Activated effector memory CD4-positive, alpha-beta T cell treated with Interleukin-2 at 50 U/mL for 16 hours (primary cell): ENCODE measurements around the gene MRPS34.
A peak's percentile ranks its signal among the peaks of the same experiment; 100 is the strongest.
"Not testable (repeated sequence)": the region's sequence is repeated elsewhere in the genome, so short reads cannot be mapped to it uniquely, and the experiment has no call there.

Experiments used
- DNase-seq: peaks from one replicate; pipeline ENCODE4 v3.0.0-alpha.2; 2020

Gene MRPS34

DNA sequence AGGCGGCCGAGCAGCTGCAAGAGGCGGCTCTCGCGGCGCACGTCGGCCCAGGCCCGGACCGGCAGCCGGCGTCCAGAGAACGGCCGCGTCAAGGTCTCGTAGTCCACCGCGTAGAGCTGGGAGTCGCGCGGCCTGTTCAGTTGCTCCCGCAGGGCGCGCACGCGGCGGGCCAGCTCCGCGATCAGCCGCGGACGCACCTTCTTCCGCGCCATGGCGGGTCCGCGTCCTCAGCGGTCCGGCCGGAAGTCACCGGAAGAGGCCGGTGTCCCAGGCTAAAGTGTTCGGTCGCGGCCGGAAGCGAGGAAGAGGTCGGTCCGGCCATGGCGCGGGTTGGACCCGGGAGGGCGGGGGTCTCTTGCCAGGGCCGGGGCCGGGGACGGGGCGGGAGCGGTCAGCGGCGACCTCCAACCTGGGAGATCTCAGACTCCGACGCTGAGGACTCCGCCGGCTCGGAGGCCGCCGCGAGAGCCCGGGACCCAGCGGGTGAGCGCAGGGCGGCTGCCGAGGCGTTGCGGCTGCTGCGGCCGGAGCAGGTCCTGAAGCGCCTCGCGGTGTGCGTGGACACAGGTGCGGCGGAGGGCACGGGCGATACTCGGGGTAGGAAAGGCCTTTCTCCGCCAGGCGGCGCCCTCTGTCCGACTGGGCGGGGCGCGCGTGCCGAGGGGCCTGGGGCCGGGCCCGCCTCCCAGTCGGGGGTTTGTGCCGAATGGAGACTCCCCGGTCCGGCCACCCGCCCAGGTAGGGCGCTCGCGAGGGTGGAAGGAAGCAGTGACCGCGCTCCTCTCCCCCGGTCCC is at the start of gene MRPS34:
TSS of gene MRPS34 (minus strand) at position 227 of the 795 bp plus-strand sequence. CDS start at position 212, 15 bp downstream.
- DNase-seq: peak; percentile 75

DNA sequence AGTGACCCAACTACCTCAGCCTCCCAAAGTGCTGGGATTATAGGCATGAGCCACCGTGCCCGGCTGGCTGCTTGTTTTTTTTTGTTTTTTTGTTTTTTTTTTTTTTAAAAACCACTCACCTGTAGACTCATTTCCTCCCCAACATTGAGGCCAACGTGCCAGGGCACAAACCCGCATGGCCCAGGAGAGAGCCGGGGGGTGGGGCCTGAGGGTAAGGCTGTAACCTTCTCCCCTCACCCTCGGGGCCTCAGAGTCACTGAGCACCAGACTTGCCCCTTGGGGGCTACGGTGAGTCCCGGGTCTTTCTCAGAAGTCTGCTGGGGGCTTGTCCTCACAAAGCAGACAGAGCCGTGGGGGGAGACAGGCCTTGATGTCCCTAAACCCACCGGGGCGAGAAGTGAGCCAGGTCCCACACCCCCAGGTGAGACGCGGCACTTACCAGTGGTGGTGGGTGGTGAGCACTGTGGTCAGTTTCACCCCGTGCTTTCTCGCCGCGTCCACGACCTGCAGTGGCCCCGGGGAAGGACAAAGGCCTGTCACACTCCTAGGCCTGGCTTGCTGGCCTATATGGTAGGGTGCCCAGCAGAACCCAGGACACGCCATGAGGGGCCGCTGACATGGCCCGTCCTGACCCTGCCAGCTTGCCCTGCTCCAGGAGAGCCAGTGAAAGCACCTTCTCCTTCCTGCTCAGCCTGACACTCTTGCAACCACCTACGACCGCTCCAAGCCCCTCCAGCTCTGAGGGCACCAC is 49.1 kb upstream of the MRPS34 start:
- DNase-seq: no peak

DNA sequence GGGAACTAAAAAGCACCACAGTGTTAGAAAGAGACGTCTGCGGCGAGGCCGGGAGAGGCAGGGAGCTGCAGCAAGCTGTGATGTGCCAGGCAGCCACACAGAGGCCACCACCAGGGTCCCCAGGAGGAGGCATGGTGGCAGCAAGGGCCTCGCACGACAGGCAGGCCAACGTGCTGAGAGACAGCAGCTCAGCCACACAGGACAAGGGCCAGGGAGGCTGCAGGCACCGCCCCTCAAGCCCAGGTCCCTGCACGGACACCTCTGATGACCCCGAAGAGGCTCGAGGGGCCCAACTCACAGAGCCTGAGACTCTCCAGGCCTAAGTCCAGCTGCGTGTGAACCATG is 48.0 kb upstream of the MRPS34 start:
- no peak for DNase-seq

DNA sequence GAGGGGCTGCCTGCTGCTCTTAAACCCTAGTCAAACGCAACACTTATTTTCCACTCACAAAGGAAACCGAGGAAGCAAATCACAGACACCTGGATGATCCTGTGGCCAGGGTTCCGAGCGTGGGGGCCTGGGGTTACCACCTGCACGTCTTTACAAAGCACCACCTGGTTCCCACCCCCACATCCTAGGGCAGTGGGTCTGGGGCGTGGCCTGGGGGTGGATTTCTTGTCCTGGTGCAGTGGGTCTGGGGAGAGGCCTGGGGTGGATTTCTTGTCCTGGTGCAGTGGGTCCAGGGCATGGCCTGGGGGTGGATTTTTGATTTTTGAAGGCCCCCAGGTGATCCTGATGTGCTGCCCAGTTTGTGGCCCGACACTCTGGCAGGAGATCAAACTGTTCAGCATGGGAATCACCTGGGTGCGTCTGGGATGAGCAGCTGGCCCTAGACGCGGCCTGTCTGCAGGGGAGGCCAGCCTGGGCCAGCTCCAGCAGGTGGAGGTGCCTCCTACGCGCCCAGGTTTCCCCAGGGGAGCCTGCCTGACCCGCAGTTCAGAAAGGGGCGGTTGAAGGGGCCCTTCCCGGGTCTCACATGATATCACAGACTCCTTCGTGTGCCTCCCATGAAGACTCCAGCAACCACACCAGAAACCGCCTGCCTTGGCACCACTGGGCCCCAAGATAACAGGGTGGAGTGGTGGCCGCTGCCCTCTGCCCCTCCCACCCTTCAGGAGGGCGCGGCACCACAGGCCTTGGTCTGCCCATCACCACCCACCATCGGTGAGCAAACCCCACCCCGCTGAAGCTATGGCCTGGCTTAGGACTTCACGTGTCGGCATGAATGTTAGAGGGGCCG is 47.4 kb upstream of the MRPS34 start:
- DNase-seq: no peak

DNA sequence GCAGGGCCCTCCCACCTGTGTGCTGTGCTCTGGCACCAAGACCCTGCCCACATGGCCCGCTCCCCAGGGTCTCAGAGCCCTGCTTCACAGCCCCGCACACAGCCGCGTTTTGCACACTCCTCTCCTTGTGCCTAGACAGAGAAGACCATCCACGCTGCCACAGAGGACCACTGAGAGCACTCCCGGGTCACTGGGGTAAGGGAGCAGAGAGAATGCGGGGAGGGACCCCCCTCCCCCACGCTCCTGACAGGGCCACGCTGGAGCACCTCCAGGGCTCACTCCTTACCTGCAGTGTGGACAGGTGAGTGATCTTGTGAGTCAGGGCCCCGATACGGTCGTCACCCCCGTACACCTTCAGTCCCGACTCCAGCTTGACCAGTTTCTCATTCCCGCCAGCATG is 46.7 kb upstream of the MRPS34 start:
- no peak for DNase-seq

DNA sequence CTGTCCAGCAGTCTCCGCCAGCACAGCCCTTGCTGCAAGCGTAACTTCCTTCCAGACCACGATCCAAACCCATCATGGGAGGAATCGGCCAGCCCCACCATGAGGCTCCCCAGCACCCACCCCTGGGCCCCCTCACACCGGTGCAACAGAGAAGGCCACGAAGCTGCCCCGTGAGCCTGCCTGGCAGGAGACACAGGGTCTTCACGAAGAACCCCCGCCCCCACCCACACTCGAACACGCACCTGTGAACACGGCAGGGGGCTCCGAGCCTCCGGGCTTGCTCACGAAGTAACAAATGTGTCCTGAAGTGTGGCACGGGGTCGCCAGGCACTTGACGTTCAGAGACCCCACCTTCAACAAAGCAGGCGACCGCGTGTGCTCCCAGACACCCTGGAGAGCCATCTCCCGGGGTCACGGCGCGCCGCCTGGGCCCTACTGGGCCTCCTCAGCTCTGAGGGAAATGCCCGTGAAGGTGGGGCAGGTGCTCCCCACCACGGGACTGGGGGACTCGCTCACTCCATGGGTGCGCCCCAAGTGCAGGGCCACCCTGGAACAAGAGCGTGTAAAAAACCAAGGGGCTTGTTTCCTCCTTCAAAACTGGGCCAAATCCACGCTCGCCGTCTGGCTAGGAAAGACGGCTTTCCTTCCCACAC is 46.1 kb upstream of the MRPS34 start:
- DNase-seq: no peak

DNA sequence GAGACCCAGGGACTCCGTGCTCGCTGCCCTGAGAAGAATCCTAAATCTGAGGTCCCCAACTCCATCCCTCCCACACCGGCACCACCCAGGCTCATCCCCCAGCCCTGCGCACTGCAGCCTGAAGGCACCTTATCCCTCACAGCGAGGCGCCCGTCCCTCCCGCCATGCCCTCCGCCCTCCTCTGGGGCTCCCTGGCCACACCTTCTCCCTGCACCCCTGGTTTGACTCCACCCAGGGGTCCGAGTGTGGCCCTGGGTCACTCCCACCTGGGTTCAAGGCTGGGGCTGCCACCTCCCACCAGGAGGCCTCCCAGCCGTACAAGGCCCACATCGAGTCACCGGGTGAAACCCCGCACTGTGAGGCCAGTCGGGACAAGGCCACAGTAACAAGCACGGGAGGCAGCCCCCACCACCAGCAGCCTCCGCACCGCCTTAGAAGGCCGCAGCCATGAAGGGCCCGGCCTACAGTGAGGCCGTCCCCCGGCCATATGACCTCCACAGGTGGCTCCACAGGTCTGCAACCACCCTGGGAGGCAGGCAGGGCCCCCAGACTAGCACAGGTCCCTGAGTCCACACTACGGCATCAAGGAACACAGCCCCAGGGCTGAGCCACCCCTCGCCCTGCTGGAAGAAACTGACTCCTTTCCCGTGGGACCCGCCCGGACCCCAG is 45.4 kb upstream of the MRPS34 start:
- DNase-seq: no peak

DNA sequence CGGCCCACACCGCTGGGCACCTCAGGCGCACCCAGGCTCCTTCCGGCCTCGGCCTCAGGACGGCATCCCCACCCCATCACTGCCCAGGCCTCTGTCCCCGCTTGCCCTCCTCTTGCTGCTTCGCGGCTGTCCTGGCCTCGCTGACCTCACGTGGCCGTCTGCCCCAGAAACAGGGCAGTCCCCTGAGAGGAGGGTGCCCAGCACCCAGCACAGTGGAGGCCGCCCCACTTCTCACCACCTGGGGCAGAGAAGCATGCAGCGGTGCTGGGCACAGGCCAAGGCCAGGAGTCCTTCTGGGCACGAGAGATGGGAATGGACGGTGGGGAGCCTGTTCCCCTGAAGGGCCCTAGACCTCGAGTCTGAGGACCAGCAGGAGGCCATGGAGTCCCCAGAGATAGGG is 44.8 kb upstream of the MRPS34 start:
- no peak for DNase-seq

DNA sequence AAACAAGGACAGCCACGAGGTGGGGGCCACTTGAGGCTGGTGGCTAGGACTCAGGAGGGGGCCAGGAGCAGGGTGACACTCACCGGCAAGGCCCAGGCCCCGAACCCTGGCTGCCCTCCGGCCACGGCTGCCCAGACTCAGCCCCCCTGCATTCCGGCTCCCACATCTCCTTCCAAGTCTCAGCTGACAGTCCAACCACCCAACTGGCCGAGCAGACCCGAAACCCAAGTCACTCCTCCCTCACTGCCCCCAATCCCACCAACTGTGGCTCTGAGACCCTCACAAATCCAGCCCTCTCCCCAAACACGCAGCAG is 44.3 kb upstream of the MRPS34 start:
- no peak for DNase-seq

DNA sequence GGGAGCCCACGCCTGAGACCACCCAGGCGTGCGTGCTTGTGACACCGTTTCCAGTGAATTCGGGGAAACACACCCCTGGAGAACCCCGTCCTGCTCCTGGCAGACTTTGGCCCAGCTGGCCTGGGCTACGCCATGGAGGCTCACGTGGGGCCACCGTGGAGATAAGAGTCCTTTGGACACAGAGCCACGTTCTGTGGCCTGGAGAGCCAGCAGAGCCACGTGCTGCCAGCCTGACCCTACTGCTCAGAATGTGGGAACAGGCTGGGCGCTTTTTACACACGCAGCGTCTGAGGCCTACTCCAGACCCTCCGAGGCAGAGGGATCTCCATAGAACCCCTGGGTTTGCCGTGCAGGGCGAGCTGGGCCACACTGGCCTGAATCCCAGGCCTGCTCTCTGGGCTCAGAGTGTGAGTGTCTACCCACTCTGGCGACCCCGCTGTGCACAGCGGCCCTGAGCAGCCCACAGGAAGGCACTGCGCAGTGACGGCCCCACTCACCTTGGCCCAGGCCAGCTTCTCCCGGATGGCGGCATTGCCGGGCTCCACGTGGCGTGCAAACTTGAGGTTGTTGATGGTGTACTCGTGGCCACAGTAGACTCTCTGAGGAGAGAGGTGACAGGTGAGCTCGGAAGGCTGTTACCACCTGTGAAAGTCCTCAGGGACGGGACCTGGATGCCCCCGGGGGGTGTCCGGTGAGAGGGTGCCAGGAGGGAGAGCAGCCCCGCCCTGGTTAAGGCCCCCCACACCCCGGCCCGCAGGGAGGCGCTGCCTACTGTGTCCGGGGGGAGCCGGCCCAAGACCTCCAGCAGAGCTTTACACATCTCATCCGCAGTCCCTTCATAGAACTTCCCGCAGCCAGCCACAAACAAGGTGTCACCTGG is 43.7 kb upstream of the MRPS34 start:
- no peak for DNase-seq

DNA sequence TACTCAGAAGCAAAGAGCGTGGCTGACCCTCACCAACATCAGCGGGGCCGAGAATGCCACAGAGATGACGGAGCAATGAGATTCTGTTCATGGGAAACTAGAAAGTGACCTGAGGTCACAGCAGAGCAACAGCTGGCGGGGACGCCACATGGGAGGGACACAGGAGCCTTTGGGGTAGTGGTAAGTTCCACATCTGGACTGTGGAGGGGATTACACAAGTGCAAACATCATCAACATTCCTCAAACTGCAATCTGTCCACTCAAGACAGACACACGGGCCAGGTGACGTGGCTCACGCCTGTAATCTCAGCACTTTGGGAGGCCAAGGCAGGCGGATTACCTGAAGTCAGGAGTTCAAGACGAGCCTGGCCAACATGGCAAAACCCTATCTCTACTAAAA is 42.5 kb upstream of the MRPS34 start:
- DNase-seq: no peak

DNA sequence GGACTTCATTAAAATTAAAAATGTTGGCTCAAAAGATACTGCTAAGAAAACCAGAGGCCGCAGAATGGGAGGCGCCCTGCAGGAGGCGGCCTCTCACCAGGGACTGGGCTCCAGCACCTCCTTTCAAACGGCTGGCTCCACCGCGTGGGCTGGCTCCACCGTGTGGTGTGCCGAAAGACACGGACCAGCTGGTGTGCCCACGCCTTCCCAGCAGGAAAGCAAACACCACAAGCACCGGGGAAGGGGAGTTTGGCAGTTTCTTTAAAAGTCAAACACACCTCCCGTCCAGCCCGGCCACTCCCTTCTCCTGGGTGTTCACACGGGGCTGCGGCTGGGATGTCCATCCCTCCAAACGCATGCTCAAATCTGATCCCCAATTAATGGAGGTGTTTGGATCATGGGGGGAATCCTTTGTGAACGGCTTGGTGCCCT is 39.8 kb upstream of the MRPS34 start:
- DNase-seq: peak; percentile 25

DNA sequence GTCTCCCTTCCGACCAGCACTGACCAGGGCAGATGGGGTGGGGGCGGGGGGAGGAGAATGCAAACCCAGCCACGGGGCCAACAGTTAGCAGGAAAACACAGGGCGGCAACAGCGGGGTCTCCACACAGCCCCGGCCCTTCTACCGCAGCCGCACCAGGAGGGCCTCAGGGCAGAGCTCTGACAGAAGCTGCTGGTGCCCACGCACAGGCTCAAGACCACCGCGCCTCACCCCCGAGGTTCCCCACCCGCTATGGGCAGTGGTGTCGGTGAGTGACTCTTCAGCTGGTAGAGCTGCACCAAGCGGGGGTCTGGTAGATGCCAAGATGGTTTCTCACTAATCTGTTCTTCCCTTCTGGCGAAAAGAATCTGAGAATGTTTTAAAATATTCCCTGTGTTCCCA is 37.6 kb upstream of the MRPS34 start:
- DNase-seq: no peak

DNA sequence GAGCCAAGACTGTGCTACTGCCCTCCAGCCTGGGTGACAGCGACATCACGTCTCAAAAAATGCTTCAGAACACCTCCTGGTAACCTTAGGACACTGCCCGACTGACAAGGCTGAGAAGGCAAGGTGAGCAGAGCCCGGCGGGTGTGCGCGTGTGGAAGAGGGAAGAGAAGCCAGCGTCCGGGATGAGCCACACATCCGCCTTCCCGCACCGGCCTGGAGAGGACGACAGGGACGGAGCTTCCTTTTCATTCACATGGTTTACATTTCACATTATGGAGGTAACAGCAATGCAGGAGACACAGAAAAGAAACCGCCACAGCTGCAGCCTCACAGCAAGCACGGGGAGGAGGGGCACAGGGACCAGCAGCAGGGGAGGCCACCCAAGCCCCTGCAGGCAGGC is 37.2 kb upstream of the MRPS34 start:
- no peak for DNase-seq

DNA sequence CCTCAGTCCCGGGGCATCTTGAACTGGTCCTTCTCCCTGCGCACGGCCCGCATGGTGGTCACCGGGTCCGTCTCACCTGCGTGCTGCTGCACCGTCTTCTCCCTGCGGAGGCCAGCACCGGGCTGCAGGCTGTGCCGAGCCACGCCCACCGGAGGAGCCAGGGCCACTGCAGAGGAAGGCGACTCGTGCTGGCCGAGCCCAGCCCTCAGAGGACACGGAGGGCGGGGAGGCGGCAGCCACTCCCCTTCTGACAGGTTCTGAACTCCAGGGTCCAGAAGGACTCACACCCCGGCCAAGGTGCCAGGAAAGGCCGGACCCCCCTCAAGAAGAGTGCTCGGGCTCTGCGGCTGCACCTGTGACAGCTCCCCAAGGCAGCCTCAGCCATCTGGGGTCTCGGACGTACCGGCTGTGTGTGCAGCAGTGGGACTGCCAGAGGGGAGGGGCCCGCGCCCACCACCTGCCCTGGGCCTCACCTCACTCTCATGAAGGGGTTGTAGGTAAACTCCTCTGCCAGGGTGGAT is 36.4 kb upstream of the MRPS34 start:
- DNase-seq: no peak

DNA sequence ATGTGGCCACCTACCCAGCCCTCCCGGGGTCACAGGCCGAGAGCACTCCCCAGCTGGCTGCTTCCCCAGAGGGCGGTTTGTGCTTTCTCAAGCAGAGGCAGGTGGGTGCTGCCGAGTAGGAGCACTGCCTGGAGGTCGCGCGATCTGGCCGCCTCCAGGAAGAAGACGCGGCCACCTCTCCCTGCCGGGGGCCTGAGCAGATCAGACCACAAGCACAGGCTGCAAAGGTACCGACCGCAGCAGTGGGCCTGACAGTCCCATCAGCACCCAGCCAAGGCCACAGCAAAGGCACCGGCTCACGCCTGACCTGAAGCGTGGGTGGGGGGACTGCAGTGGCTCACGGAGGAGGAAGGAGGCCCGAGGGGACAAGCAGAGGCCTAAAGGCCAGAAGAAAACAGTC is 35.8 kb upstream of the MRPS34 start:
- no peak for DNase-seq

DNA sequence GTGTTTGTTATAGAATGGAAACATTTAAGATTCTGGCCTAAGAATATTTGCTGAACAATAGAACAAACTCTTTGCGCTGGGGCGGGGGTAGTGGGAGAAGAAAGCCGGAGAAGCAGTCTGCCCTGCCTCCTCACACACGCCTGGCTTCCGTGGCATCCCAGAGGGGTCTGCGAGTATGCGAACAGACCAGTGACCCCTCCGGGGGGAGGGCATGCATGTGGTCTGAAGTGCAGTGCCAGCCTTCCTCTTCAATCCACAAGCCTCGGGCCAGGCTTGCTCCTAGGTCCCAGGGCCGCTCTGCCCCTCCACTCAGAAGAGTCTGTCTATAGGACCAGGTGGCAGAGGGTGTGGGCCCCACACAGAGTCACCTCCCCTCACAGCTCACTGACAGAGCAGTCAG is 34.7 kb upstream of the MRPS34 start:
- DNase-seq: no peak

DNA sequence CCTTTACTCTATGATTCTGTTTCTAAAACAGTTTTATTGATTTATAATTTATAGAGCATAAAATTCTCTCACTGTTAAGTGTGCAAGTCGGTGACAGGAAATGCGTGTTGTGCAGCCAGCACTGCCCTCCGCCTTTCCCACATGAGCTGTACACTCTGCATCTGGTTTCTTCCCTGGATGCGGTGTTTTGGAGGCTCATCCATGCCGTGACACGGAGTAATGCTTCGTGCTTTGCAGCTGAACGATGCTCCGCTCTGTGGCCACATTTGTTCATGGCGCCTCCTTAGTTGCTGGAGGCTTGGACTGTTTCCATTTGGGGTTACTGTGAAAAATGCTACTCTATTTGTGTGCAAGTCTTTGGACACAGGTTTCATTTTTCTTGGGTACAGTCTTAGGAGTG is 27.8 kb upstream of the MRPS34 start:
- DNase-seq: no peak

DNA sequence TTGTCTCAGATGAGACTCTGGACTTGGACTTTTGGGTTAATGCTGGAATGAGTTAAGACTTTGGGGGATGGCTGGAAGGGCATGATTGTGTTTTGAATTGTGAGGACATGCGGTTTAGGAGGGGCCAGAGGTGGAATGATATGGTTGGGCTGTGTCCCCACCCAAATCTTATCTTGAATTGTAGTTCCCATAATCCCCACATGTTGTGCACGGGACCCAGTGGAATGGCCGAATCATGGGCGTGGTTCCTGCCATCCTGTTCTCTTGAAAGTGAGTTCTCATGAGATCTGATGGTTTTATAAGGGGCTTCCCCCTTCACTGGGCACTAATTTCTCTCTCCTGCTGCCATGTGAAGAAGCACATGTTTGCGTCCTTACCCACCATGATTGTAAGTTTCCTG is 26.3 kb upstream of the MRPS34 start:
- DNase-seq: not testable (repeated sequence)

DNA sequence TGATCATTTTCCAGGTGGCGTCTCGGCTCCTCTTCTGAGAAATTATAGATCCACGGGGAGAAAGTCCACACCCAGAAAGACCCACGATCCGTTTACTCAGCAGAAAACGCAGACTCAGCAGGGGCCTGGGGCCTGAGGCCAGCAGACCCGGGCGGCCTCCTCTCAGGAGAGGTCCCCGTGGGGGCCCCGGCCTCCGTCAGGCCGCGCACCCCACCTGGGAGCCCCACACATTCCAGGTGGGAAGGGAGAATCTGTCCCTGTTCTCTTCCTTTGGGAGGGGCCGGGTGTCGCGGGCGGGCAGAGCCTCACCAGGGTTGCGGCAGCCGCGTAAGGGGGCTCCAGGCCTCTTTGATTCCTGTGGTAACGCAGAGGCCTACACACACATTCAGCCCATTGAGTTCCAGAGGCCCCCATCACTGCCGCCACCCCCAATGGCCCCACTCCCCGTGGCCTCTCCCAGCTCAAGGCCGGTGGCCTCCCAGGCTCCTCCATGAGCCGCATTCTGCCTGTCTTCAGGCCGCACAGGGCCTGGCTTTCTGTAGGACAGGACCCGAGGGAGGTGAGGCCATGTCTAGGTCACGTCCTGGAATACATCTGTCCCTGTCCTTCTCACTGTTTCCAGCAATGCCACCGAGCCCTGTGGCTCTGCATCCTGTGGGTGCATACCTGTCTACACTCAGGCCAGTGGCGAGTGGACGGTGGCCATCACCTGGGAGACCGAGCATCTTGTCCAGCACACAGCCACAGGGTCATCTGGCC is 22.2 kb upstream of the MRPS34 start:
- DNase-seq: no peak
